ENCODE measurements around the gene NEURL1.
A peak's percentile ranks its signal among the peaks of the same experiment; 100 is the strongest.

The NEURL1 gene

GRCh38 chr10:103493362-103493915, at the start of gene NEURL1:
Gene NEURL1, plus strand, starts transcription at chr10:103493705. Its CDS starts 683 bp downstream, at chr10:103494388.
- DNase-seq (ENCODE audit: low read depth) = no peak

GRCh38 chr10:103444478-103444877, 49.0 kb upstream of the NEURL1 start:
- DNase-seq (ENCODE audit: low read depth) = no peak

- no peak for DNase-seq (ENCODE audit: low read depth)
These were observed 48.1 kb upstream of the NEURL1 start for GRCh38 chr10:103445366-103445765.

GRCh38 chr10:103445767-103446567, 47.5 kb upstream of the NEURL1 start:
- DNase-seq (ENCODE audit: low read depth) = no peak

- DNase-seq (ENCODE audit: low read depth) = no peak
These were observed 46.3 kb upstream of the NEURL1 start for GRCh38 chr10:103447187-103447586.

GRCh38 chr10:103448746-103449145, 44.8 kb upstream of the NEURL1 start:
- no peak for DNase-seq (ENCODE audit: low read depth)

- DNase-seq (ENCODE audit: low read depth) = no peak
These were observed 44.0 kb upstream of the NEURL1 start for GRCh38 chr10:103449208-103450144.

- DNase-seq (ENCODE audit: low read depth) = no peak
These were observed 43.3 kb upstream of the NEURL1 start for GRCh38 chr10:103450201-103450695.

- no peak for DNase-seq (ENCODE audit: low read depth)
These were observed 42.3 kb upstream of the NEURL1 start for GRCh38 chr10:103451091-103451813.

GRCh38 chr10:103451831-103452505, 41.5 kb upstream of the NEURL1 start, which contains the start of gene CALHM2:
Gene CALHM2, minus strand, starts transcription at chr10:103452370. Its CDS starts 2,429 bp downstream, at chr10:103449941.
- peak; percentile 26 for DNase-seq (ENCODE audit: low read depth)

GRCh38 chr10:103452506-103453230, 40.8 kb upstream of the NEURL1 start:
- no peak for DNase-seq (ENCODE audit: low read depth)

GRCh38 chr10:103454026-103454425, 39.5 kb upstream of the NEURL1 start:
- no peak for DNase-seq (ENCODE audit: low read depth)

- no peak for DNase-seq (ENCODE audit: low read depth)
These were observed 38.3 kb upstream of the NEURL1 start for GRCh38 chr10:103455235-103455634.

- no peak for DNase-seq (ENCODE audit: low read depth)
These were observed 37.3 kb upstream of the NEURL1 start for GRCh38 chr10:103456074-103456660.

GRCh38 chr10:103457176-103457712, 36.3 kb upstream of the NEURL1 start:
- no peak for DNase-seq (ENCODE audit: low read depth)

- DNase-seq (ENCODE audit: low read depth) = no peak
These were observed 35.5 kb upstream of the NEURL1 start for GRCh38 chr10:103457896-103458583.

- DNase-seq (ENCODE audit: low read depth) = no peak
These were observed 34.8 kb upstream of the NEURL1 start, which contains the start of gene CALHM1 for GRCh38 chr10:103458720-103459119. Gene CALHM1, minus strand, starts transcription at chr10:103458900. Its CDS starts 149 bp downstream, at chr10:103458751.

GRCh38 chr10:103459615-103460014, 33.9 kb upstream of the NEURL1 start:
- DNase-seq (ENCODE audit: low read depth) = no peak

GRCh38 chr10:103463499-103463898, 30.0 kb upstream of the NEURL1 start:
- no peak for DNase-seq (ENCODE audit: low read depth)

Data from stimulated activated CD8-positive, alpha-beta memory T cell treated with anti-CD3 and anti-CD28 coated beads, Interleukin-7, amount 100 ng/mL, for 24 hours (primary cell).